Amniotic epithelial cell (primary cell): Measurements from ENCODE around the gene LENG1.
"Not testable (repeated sequence)": the region's sequence is repeated elsewhere in the genome, so short reads cannot be mapped to it uniquely, and the experiment has no call there.

ENCODE experiments used
- DNase-seq: peaks from one replicate; pipeline ENCODE4 v3.0.0-alpha.2; 2010; ENCODE audit warnings: low read depth

LENG1 gene

GRCh38 chr19:54189735-54190502, 30.4 kb upstream of the LENG1 start:
- peak; percentile 100 for DNase-seq

GRCh38 chr19:54189145-54189734, 29.7 kb upstream of the LENG1 start, which contains the start of gene MBOAT7:
Gene MBOAT7, minus strand, starts transcription at chr19:54189580. Its CDS starts 1,072 bp downstream, at chr19:54188508.
- DNase-seq, result no peak

GRCh38 chr19:54188215-54188871, 28.8 kb upstream of the LENG1 start:
- peak; percentile 81 for DNase-seq

GRCh38 chr19:54186934-54187381, 27.4 kb upstream of the LENG1 start:
- DNase-seq, result peak; percentile 69

GRCh38 chr19:54186351-54186750, 26.8 kb upstream of the LENG1 start:
- DNase-seq, result no peak

- no peak for DNase-seq
Observed at GRCh38 chr19:54183431-54183830, 23.9 kb upstream of the LENG1 start.

GRCh38 chr19:54181894-54182293, 22.4 kb upstream of the LENG1 start:
- DNase-seq, result not testable (repeated sequence)

GRCh38 chr19:54180691-54181091, 21.2 kb upstream of the LENG1 start:
- DNase-seq, result no peak

GRCh38 chr19:54179921-54180461, 20.5 kb upstream of the LENG1 start:
- DNase-seq, result peak; percentile 87

- DNase-seq, result no peak
Observed at GRCh38 chr19:54179262-54179852, 19.8 kb upstream of the LENG1 start.

- no peak for DNase-seq
Observed at GRCh38 chr19:54178581-54179261, 19.2 kb upstream of the LENG1 start.

- no peak for DNase-seq
Observed at GRCh38 chr19:54173951-54174834, 14.7 kb upstream of the LENG1 start.

- DNase-seq, result peak; percentile 18
Observed at GRCh38 chr19:54173359-54173699, 13.8 kb upstream of the LENG1 start.

GRCh38 chr19:54172471-54173358, 13.2 kb upstream of the LENG1 start, which contains the start of gene TMC4:
Gene TMC4, minus strand, starts transcription at chr19:54173160. Its CDS starts 43 bp downstream, at chr19:54173117.
- peak; percentile 28 for DNase-seq

GRCh38 chr19:54171736-54172431, 12.4 kb upstream of the LENG1 start:
- not testable (repeated sequence) for DNase-seq

- no peak for DNase-seq
Observed at GRCh38 chr19:54169149-54169740, 9.7 kb upstream of the LENG1 start.

- peak; percentile 71 for DNase-seq
Observed at GRCh38 chr19:54168174-54168917, 8.8 kb upstream of the LENG1 start.

GRCh38 chr19:54165222-54165621, 5.7 kb upstream of the LENG1 start:
- DNase-seq, result no peak
